Common myeloid progenitor, CD34-positive (primary cell): ENCODE data around the gene CACNA2D2.

Experiments used
- CTCF ChIA-PET: fragments of 350-600 bp; sonication (Branson Sonifier 250); formaldehyde crosslinking; loops from one replicate; lab custom pipeline; 2021; ENCODE audit warnings: antibody characterized with exemption; lab: Charles Lee
- POLR2A ChIA-PET: fragments of 350-600 bp; sonication (Branson Sonifier 250); formaldehyde crosslinking; loops from one replicate; lab custom pipeline; 2021; ENCODE audit warnings: antibody characterized with exemption; lab: Charles Lee
- DNase-seq, 3 donors: peaks; one replicate each; pipeline versions ENCODE4 v3.0.0 to v3.0.0-alpha.2; 2013
- H3K27ac ChIP-seq, 2 experiments: 1 replicate in 1 of 2; 2 replicates in 1 of 2; pipeline ENCODE4 v1.7.0; 2013; ENCODE audit warnings: inconsistent platforms in 2 of 2, low read length in 2 of 2, mild to moderate bottlenecking in 2 of 2, low read depth in 1 of 2, moderate library complexity in 1 of 2; ENCODE audit not compliant: severe bottlenecking in 2 of 2, insufficient read depth in 1 of 2, poor library complexity in 1 of 2
- H3K27me3 ChIP-seq, 5 experiments: replicated peaks in 2 of 5; 1 replicate in 3 of 5; 2 replicates in 2 of 5; pipeline versions ENCODE4 v1.6.1 to v1.7.0; 2013; ENCODE audit warnings: low read length in 4 of 5, mild to moderate bottlenecking in 2 of 5, moderate library complexity in 2 of 5, inconsistent platforms in 1 of 5; ENCODE audit not compliant: insufficient read depth in 5 of 5, control insufficient read depth in 4 of 5
- H3K36me3 ChIP-seq, 4 experiments: 1 replicate in 2 of 4; 2 replicates in 2 of 4; pipeline versions ENCODE4 v1.6.1 to v1.7.0; 2013; ENCODE audit warnings: low read length in 3 of 4, control low read depth in 1 of 4, mild to moderate bottlenecking in 1 of 4; ENCODE audit not compliant: control insufficient read depth in 4 of 4, insufficient read depth in 4 of 4
- H3K4me1 ChIP-seq, 4 experiments: 1 replicate in 3 of 4; 2 replicates in 1 of 4; pipeline versions ENCODE4 v1.6.1 to v1.7.1; 2013; ENCODE audit warnings: low read length in 3 of 4, mild to moderate bottlenecking in 3 of 4, control low read depth in 1 of 4, inconsistent platforms in 1 of 4, moderate library complexity in 1 of 4; ENCODE audit not compliant: control insufficient read depth in 4 of 4, insufficient read depth in 4 of 4; ENCODE audit errors: control extremely low read depth in 1 of 4
- H3K4me3 ChIP-seq, 7 experiments: 1 replicate in 4 of 7; 2 replicates in 3 of 7; pipeline versions ENCODE4 v1.5.1 to v1.7.0; 2013; ENCODE audit warnings: mild to moderate bottlenecking in 7 of 7, low read length in 6 of 7, moderate library complexity in 6 of 7, inconsistent platforms in 2 of 7, low read depth in 2 of 7, control low read depth in 1 of 7; ENCODE audit not compliant: insufficient read depth in 4 of 7, control insufficient read depth in 1 of 7; ENCODE audit errors: extremely low read depth in 1 of 7
- H3K9me3 ChIP-seq, 5 experiments: 1 replicate in 4 of 5; 2 replicates in 1 of 5; pipeline versions ENCODE4 v1.6.1 to v1.7.1; 2013; ENCODE audit warnings: low read length in 4 of 5, mild to moderate bottlenecking in 2 of 5, inconsistent platforms in 1 of 5, low read depth in 1 of 5, moderate library complexity in 1 of 5; ENCODE audit not compliant: control insufficient read depth in 4 of 5, insufficient read depth in 2 of 5; ENCODE audit errors: control extremely low read depth in 1 of 5
- WGBS: methylation state at CpG from one replicate; pipeline ENCODE4 v1.1.5; 2013; ENCODE audit not compliant: insufficient coverage; 5-methylcytosine and 5-hydroxymethylcytosine counted together

The CACNA2D2 gene

GRCh38 chr3:50445919-50446318 lies 57.5 kb downstream of the CACNA2D2 start:
- POLR2A ChIA-PET: no interaction called here
- H3K9me3 ChIP-seq: no peaks in the 10 kb centered on the region
- no peaks in the 10 kb centered on the region for H3K36me3 ChIP-seq
- CTCF ChIA-PET: interaction anchor here (1.2 to 2.7 kb wide), 2 partner anchors 8 to 28 kb away, joined by 4 to 10 read pairs; no protein-coding TSS in a partner anchor
- H3K4me3 ChIP-seq: no peak overlapping the region
- no peaks in the 10 kb centered on the region for H3K27me3 ChIP-seq
- no peak for DNase-seq
- H3K4me1 ChIP-seq: peaks cover 0 to 15% (median 7%) of the 10 kb centered on the region in 4 experiments
- H3K27ac ChIP-seq: no peak overlapping the region
- 100% methylated on average over 4 of the region's 7 CpGs for WGBS

DNA sequence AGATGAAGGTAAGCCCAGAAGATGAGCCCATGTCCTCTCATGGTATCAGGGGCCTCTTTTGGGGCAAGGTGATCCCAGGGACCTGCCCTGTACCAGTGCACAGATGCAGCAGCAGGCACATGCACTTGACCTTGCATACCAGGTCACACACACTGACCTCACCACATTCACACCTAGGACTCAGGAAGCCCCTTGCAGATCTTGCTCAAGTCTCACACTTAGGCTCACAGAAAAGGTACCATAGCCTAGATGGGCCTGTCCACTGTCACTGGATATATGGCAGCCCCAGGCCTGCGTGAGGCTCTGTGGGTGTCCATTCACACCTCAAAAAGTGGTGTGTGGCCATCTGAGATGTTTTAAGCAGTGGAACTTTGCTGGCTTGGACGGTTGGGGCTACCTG lies 58.7 kb downstream of the CACNA2D2 start:
- Histone ChIP-seq H3K27ac (no peak overlapping the region), H3K4me3 (no peak overlapping the region), H3K4me1 (peaks cover 0 to 4% (median 1%) of the 10 kb centered on the region in 4 experiments), H3K36me3 (no peaks in the 10 kb centered on the region), H3K27me3 (no peaks in the 10 kb centered on the region), H3K9me3 (no peaks in the 10 kb centered on the region)
- DNase-seq: no peak
- ChIA-PET POLR2A (no interaction called here), CTCF (interaction anchor here (2.7 kb wide), 1 partner anchor 7 kb away, joined by 10 read pairs; no protein-coding TSS in a partner anchor)
- WGBS: 95% methylated on average over 2 of the region's 2 CpGs

DNA sequence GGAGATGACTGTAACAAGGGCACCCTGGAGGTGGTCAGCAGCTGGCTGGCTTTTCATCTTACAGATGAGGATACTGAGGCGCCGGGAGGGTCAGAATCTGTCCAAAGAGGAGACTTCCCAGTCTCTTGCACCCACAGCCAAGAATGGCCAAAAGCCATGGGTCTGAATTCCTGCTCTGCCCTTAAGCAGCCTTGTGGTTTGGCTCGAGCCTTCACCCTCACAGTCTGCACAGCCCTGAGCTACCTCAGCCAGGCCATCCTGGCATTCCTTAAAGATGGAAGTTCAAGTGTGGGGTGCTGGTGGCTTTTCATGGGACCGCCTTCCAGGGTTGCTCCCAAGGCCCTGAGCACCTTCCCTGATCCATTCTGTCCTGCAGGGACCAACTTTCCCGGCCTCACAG lies 59.2 kb downstream of the CACNA2D2 start:
- ChIA-PET POLR2A (no interaction called here), CTCF (no interaction called here)
- Histone ChIP-seq H3K4me1 (no peaks in the 10 kb centered on the region), H3K9me3 (no peaks in the 10 kb centered on the region), H3K4me3 (no peak overlapping the region), H3K27ac (no peak overlapping the region), H3K27me3 (no peaks in the 10 kb centered on the region), H3K36me3 (no peaks in the 10 kb centered on the region)
- DNase-seq: no peak
- WGBS: 97% methylated on average over 5 of the region's 5 CpGs

DNA sequence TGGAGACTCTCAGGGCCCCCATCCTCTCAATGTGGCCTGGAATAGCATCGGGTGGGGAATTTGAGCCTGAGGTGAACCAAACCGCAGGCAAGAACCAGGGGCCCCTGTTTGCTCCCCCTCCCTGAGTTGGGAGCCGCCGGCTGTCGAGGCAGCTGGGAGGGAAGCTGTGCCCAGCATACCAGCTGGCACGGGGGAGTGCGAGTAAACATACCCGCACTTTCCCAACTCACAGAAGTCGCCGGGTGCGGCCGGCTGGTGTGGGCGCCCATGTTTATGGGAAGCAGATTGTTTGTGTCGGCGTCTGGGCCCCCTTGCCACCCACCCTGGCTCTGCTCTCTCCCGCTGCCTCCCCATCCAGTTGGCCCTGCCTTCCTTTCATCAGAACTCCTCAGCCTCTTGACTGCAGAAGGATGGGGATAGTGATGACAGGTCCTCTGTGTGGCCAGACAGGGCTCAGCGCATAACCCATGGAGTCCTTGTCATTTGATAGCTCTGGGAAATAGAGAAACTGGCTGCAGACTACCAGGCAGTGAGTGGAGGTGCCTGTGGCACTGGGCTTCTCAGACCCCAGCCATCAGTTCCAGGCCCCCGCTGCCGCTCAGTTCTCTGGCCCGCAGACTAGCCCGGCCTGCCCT lies 60.4 kb downstream of the CACNA2D2 start:
- DNase-seq: no peak
- Histone ChIP-seq H3K27ac (no peak overlapping the region), H3K27me3 (no peaks in the 10 kb centered on the region), H3K9me3 (no peaks in the 10 kb centered on the region), H3K4me3 (no peak overlapping the region), H3K36me3 (no peaks in the 10 kb centered on the region), H3K4me1 (no peaks in the 10 kb centered on the region)
- ChIA-PET CTCF (interaction anchor here (1.0 kb wide), 1 partner anchor 112 kb away, joined by 3 read pairs; no protein-coding TSS in a partner anchor), POLR2A (no interaction called here)
- WGBS: 97% methylated on average over 9 of the region's 21 CpGs

GRCh38 chr3:50441424-50442217 lies 61.8 kb downstream of the CACNA2D2 start:
- ChIA-PET POLR2A (no interaction called here), CTCF (interaction anchor here (17.9 kb wide), 1 partner anchor 103 kb away, joined by 257 read pairs; no protein-coding TSS in a partner anchor)
- H3K9me3 ChIP-seq: no peaks in the 10 kb centered on the region
- H3K4me3 ChIP-seq: no peak overlapping the region
- no peaks in the 10 kb centered on the region for H3K27me3 ChIP-seq
- DNase-seq: no peak
- no peaks in the 10 kb centered on the region for H3K4me1 ChIP-seq
- H3K36me3 ChIP-seq: no peaks in the 10 kb centered on the region
- 90% methylated on average over 6 of the region's 7 CpGs for WGBS
- H3K27ac ChIP-seq: no peak overlapping the region

DNA sequence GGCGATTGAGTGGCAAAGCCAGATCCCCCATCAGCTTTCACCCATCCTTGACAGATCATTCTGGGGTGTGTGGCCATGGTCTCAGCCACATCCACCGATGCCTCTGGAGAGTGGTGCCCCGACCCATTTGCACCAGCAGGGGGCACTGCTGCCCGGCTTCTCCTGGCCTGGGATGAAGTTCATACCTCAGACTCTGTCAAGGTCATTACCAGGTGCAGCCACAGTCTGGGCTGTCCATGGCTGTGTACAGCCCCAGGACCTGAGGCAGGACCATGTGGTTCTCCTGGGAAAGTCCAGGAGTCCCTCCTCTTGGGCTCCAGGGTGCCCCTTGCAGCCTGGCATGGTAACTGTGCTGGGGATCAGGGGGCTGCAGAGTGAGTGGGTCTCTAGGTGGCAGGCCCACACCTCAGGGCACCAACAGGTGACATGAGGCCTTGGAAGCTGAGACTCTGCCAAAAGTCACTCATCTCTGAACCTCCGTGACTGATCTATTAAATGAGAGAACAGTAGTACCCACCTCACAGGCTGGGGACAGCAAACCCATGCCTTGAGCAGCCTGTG lies 67.2 kb downstream of the CACNA2D2 start:
- 0% methylated on average over 4 of the region's 5 CpGs for WGBS
- DNase-seq: peak; percentile 54 to 75 (median 67)
- Histone ChIP-seq H3K27me3 (no peaks in the 10 kb centered on the region), H3K4me3 (no peak overlapping the region), H3K36me3 (no peaks in the 10 kb centered on the region), H3K4me1 (no peaks in the 10 kb centered on the region), H3K9me3 (no peaks in the 10 kb centered on the region), H3K27ac (no peak overlapping the region)
- ChIA-PET CTCF (interaction anchor here (0.7 to 17.9 kb wide), 18 partner anchors 10 to 121 kb away, joined by 3 to 257 read pairs (median 3); partner anchors contain the start of gene CACNA2D2), POLR2A (no interaction called here)
